HUDEP-2 (cell line): Measurements from ENCODE around the gene CFAP65.
A peak's percentile ranks its signal among the peaks of the same experiment; 100 is the strongest.

Experiments used
- DNase-seq, 76 experiments: peaks; one replicate each; lab custom pipeline; 2025; ENCODE audit not compliant: unreplicated experiment in 76 of 76; lab: John Stamatoyannopoulos, UW

The CFAP65 gene

GRCh38 chr2:218993345-218994315, 47.7 kb downstream of the CFAP65 start, which contains the start of gene CRYBA2:
Gene CRYBA2 (minus strand): TSS chr2:218993422. CDS start chr2:218993176, 246 bp downstream.
- DNase-seq: no peak

DNA sequence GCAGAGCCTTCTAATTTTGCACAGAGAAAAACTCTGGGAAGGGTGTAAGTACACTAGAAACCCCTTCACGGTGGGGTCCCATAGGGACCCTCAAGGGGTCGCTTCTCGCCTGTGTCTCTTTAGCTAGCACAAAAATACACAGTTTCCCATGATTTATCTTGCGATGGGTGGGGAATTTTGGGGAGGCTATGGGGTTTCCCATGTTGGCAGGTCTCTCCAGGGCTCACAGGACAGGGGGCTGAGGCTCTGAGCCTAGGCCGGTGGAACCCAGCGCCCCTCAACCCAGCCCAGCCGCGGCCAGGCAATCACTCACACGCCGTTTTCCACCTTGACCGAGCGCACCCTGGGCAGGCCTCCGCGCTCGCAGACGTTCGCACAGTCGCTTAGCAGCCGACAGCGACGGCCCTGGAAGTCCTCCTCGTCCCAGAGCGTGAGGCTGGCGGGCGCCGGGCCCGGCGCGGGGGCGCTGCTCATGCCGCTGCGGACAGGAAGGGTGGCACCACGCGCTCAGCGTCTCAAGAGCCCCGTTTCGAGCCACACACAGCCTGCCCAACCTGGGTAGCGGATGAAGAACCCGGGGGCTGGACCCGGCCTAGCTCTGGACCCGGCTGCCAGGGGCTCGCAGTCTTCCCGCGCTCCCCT, 48.5 kb downstream of the CFAP65 start:
- no peak for DNase-seq

GRCh38 chr2:218992196-218992595, 49.1 kb downstream of the CFAP65 start:
- DNase-seq: no peak

DNA sequence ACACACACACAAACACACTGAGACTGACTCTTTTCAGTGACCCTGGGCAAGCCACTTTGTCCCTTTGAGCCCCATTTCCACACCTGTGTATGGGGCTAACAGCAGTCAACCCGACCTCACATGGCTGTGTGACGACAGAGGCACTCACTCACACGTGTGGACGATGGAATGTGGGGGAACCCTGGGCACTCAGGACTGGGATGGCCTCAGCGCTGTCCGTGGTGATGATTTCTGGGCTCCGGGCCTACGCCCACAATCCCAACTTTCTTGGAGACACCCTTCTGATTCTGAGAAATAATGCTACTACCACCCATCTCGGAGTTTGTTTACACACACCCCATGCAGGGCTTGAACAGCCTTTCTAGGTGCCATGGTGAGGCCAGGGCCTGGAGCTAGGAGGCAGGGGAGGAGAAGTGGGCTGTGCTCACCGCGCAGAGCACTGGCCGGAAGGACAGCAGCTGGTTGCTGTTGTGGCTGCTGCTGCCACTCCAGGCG, 49.6 kb downstream of the CFAP65 start:
- DNase-seq: no peak

- no peak for DNase-seq
These were observed 50.7 kb downstream of the CFAP65 start for GRCh38 chr2:218990612-218991011.

GRCh38 chr2:218990052-218990451, 51.3 kb downstream of the CFAP65 start:
- no peak for DNase-seq

DNA sequence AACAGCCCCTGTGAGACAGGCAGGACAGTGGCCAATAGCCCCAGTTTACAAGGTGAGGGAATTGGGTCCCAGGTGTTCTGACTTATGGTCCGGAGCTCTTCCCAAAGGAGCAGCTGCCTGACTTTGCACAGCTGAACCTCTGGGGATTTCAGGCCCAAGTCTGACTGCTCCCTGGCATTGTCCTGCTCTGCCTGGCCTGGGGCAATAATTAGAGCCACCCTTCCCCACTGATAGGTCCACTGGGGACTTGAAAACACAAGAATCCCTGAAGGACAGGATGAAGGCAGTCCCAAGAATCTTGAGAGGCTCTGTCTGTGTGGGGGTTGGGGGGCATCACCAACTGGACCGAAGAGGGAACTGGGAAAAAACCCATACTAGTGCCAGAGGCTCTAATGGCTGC, 52.7 kb downstream of the CFAP65 start:
- DNase-seq: no peak

GRCh38 chr2:218988164-218988563, 53.2 kb downstream of the CFAP65 start:
- DNase-seq: no peak

DNA sequence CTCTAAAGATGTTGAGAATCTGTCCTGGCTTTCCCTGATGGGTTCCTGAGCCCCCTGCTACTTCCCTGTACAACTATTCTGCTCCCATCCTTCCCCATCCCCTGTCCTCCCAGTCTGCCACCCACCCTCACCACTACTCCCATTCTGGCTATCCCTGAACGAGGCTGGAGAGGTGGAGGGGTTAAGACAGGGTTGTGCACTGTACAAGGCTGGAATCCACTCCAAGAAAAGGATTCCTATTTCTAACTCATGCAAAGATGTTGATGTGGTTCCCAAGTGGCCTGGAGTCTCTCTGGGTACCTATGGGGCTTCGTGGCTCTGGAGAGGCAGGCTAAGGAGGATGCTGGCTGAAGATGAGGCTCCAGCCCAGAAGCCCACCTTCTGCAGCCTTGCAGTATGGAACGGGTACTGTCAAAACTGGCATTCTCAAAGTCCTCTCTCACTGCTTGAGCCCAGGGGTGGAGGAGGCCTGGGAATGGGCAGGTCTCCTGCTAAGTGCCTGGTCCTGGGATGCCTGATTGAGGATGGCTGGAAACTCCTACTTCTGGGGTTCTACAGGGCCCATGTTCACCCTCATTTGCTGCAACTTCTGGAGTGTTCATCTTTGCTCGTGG, 55.1 kb downstream of the CFAP65 start:
- no peak for DNase-seq

- DNase-seq: no peak
These were observed 55.8 kb downstream of the CFAP65 start for GRCh38 chr2:218985325-218986091.

DNA sequence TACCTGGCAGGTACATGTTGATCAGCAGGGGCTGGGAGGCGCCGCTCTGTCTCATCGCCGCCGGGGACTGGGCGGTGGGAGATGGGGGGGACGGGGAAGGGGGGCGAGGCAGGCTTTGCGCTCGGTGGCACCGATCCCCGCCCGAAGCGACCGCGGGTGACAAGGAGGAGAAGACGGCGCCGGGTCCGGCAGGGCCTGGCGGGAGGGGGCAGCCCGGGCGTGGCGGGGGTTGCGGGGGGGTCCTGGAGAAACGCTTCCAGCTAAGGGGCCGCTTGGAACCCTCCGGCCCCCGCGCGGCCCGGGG, 56.3 kb downstream of the CFAP65 start, which contains the start of gene FEV:
TSS of gene FEV (minus strand) at position 164 of the 304 bp plus-strand sequence. CDS start at position 55, 109 bp downstream.
- DNase-seq: no peak

DNA sequence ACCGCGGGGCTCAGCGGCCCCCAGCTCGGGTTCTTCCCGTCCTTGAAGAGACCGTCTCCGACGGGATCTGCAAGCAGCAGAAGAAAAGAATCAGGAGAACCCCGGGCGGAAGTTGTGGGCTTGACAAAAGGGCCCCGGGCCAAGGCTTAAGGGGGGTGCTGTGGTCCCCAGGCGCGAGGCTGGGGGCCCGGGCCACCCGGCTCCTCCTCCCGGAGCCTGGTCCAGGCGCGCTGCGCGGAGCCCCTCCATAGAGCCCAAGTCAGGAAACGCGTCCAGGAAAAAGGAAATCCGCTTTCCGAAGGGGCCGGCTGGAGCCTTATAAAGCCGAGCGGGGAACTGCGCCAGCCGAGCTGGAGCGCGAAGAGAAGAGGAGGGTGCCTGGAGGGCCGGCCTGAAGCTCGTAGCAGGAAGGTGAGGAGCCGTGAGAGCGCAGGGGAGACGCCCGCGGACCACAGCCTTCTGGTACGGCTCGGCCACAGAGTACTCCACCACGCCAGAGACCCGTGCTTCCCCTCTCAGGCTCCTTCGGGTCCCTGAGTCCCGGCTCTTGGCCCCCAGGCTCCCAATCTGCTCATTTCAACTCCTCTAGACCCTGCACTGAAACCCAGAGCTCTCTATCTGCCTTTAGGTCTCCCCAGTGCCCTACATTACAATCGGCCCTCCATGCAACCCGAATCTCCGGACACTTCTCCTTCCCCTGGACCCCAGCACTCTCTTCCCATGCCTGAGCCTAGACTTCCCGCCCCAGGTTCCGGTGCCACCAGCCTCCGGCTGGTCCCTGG, 56.9 kb downstream of the CFAP65 start:
- DNase-seq: no peak

GRCh38 chr2:218983934-218984238, 57.4 kb downstream of the CFAP65 start:
- DNase-seq: no peak

DNA sequence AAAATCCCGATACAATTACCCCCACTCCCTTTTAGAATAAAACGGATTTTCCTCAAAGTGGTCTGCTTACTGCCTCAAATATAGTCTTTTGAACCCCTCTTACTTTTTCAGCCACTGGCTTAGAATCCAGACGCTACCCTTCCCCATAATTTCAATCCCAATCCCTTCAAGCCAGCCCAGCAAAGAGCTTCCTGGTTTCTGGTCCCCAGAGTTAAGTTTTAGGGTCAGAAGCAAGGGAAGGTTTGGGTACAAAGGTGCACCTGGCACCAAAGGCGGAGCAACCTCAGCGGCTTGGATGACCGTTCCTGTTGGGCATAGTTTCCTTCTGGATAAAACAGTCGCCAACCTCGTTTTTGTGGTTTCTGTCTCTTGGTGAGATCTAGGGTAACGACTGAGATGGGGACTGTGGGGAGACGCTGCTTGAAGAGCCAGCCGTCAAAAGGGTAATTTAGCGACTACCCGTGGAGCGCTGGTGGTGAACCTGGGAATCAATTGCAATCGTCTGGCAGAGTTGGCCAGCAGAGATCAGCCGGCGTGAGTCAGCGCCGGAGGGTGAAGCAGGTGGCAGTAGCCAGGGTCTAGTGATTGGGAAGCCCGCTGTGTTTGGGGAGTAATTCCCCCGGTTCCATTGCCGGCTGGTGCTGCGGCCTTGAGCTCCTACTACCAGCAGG, 57.9 kb downstream of the CFAP65 start:
- no peak for DNase-seq

DNA sequence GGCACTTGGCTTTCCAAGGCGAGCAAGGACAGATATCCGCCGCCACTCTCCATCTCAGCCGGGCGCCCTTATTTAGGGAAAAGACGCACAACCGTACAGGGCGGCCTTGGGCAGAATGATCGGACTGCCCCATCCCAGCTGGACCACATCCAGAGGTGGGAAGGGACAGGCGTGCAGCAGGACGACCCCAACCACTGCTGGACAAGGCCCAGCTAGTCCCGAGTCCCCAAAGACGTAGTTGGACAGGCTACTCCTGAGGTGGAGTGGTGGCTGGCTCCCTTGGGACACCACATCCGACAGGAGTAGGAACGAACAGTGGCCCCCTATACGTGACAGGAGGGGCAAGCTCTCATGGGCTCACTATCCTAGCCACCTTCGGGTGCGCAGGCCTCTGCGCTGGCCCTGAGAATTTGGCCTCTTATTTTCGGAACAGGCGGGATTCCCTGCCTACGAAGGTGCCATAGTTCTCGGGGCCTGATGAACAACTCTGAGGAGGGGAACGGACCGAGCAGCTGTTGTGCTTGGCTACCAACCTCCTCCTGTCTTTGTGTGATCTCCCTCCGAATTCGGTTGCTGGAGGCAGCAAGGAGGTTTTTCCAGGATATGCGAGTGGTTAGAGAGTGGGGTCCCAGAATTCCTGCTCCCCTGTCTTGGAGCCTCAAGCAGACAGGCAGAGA, 58.6 kb downstream of the CFAP65 start:
- DNase-seq: no peak

- peak in 2 of 76 experiments; percentile 15 to 25 for DNase-seq
These were observed 59.3 kb downstream of the CFAP65 start for GRCh38 chr2:218981881-218982585.

DNA sequence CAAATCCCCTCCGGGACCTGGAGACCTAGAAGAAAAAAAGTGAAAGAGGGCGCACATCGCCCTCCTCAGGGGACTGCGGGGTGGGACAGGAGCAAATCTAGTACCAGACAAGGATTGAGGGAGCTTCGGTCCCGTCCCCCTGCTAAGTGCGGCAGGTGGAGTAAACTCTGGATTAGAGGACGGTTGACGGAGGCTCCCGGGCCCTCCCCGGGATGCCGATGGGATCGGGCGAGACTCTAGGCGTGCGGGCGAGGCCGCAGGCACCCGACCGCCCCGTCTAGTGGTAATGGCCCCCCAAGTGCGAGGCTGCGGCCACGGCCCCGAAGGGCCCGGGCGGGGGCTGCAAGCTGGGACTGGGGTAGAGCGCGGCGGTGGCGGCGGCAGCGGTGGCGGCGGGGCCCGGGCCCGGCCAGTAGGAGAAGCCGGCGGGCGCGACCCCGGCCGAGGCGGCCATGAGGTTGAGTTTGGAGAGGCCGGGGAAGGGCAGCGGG, 59.9 kb downstream of the CFAP65 start:
- DNase-seq: no peak

GRCh38 chr2:218980735-218981389, 60.5 kb downstream of the CFAP65 start:
- no peak for DNase-seq
